Measurements from ENCODE around the gene RSRC2. TPM values are rescaled to one million over a fixed set of nuclear protein-coding genes. Genes with fewer than 3 reads are reported as not detected.

Gene RSRC2
- total RNA-seq, 1 experiment from 2014 or later = 68.7 TPM

DNA sequence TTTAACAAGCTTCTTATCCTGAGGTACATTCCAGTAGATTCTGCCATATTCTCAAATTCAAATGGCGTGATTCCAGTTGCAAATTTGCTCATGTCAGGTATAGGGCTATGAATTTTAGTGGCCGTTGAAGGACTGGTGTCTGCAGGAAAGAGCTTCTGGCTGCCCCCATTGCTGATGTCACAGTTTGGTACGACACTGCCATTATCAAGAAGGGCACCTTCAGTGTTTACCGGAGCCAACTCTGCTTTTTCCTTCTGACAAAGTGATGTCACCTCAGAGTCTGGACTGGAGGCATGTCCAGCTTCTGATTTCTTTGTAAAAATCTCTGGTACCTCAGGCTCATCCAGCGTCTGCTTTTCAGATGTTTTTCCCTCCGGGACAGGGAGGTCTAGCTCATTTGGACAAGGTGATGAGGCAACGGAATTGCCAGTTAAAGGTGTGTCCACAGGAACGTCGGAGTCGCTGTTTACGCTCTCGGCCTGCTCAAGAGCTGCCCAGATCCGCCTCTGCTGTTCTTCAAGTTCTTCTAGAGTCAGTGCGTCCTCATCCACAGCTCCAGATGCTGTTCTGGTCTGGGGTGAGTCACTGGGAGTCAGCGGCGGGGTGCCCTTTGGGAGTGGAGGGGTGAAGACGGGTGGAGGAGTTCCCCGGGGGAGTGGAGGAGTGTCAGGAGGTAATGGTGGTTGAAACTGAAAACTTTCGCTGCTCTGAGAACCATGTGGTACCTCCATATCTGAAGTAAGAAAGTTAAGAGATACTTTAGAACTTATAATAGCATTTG is 53.0 kb downstream of the RSRC2 start:
- no peaks in the 10 kb centered on the region for H3K27me3 ChIP-seq (ENCODE audit: insufficient read depth, low read length)
- intact Hi-C loops (cut with micrococcal nuclease) = loop anchor here (5.0 kb wide), 1 partner anchor 136 kb away; no protein-coding TSS in a partner anchor
- CTCF ChIA-PET = interaction anchor here (4.8 kb wide), 1 partner anchor 74 kb away, joined by 112 read pairs; no protein-coding TSS in a partner anchor
- no peak overlapping the region for H3K4me2 ChIP-seq (ENCODE audit: low read length)
- no peaks in the 10 kb centered on the region for H4K20me1 ChIP-seq (ENCODE audit: insufficient read depth)
- H3K4me3 ChIP-seq (replicated peaks in 1 of 2; ENCODE audit: low read depth in 1 of 2, low read length in 2 of 2) = no peak overlapping the region
- DNase-seq (ENCODE audit: low read depth, low spot score) (no peak), ATAC-seq (no peak)
- TF ChIP-seq RAD21 (IDR thresholded peaks at IDR 0.05; ENCODE audit: low read depth) (no peak), YY1 (IDR thresholded peaks at IDR 0.05; ENCODE audit: extremely low read depth, insufficient replicate concordance, low read depth, low read length) (no peak), EZH2phosphoT487 (IDR thresholded peaks at IDR 0.05; ENCODE audit: borderline replicate concordance) (no peak)
- RAD21 ChIA-PET (ENCODE audit: low non-redundant PET in 1 of 2, low total read pairs in 2 of 2, uncharacterized antibody in 2 of 2, unreplicated experiment in 2 of 2) = no interaction called here
- POLR2A ChIA-PET = interaction anchor here (0.7 kb wide), 1 partner anchor 12 kb away, joined by 4 read pairs; no protein-coding TSS in a partner anchor
- H3K9me2 ChIP-seq (ENCODE audit: insufficient read depth) = no peaks in the 10 kb centered on the region
- H3K9me3 ChIP-seq (ENCODE audit: control insufficient read depth in 1 of 2, insufficient read depth in 1 of 2, low read depth in 1 of 2, low read length in 2 of 2) = no peaks in the 10 kb centered on the region
- no peaks in the 10 kb centered on the region for H3K79me2 ChIP-seq (ENCODE audit: insufficient read depth, low read length)
- no TSS peak for BruUV-seq (replicated peaks)
- H3K27ac ChIP-seq (ENCODE audit: low read depth, low read length) = no peak overlapping the region
- peaks cover 22 to 32% of the 10 kb centered on the region in 2 experiments; a peak in 3 of 4 replicates for H3K36me3 ChIP-seq (ENCODE audit: control insufficient read depth in 1 of 2, insufficient read depth in 2 of 2, low read length in 2 of 2)
- H3K9ac ChIP-seq (ENCODE audit: low read length) = no peak overlapping the region
- H2AFZ ChIP-seq (ENCODE audit: low read depth, low read length, poor library complexity, severe bottlenecking) = no peak overlapping the region
- H3K4me1 ChIP-seq (ENCODE audit: control insufficient read depth in 1 of 2, insufficient read depth in 2 of 2, low read length in 2 of 2) = peaks cover 0 to 4% of the 10 kb centered on the region in 2 experiments; a peak in 1 of 4 replicates

DNA sequence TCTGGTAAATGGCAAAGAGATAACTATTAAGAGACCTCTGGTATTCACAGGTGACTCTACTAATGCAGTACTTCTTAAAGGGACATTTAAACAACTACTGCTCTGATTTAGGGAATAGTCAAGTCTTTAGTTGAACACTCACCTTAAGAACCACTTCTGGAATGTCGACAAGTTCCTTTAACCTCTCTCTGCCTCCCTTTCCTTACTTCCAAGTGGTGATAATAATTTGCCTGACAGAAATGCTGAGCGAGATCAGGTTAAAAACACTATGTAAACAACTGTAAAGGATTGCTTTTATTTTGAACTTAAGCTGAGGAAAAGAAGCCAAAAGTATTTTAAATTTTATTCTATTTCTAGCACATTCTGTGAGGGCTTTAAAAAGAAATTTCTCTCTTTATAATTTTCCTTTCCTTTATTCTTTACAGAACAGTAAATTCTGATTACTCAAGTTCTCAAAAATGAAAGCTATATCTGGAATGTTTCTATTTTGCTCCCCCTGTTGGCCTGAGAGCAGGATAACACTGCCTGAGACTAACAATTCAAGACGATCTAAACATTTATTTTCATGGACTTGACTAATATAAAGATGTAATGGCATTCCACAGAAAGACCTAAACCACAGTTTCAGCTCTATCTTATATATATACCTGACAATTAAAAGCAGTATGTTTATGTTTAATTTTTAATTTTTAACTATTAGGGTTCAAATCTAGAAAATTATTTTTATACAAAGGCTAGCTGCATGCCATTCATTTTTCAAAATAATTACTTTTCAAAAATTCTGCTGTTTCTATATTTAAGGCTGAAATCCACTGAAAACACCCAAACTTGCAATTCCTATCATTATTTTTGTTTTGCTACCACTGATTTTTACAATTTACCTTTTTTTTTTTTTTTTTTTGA is 55.2 kb downstream of the RSRC2 start:
- Histone ChIP-seq H3K36me3 (ENCODE audit: control insufficient read depth in 1 of 2, insufficient read depth in 2 of 2, low read length in 2 of 2) (peaks cover 15 to 25% of the 10 kb centered on the region in 2 experiments; a peak in 3 of 4 replicates), H3K9me3 (ENCODE audit: control insufficient read depth in 1 of 2, insufficient read depth in 1 of 2, low read depth in 1 of 2, low read length in 2 of 2) (no peaks in the 10 kb centered on the region), H3K27ac (ENCODE audit: low read depth, low read length) (no peak overlapping the region), H3K9ac (ENCODE audit: low read length) (no peak overlapping the region), H3K4me1 (ENCODE audit: control insufficient read depth in 1 of 2, insufficient read depth in 2 of 2, low read length in 2 of 2) (peaks cover 0 to 10% of the 10 kb centered on the region in 2 experiments; a peak in 2 of 4 replicates), H3K27me3 (ENCODE audit: insufficient read depth, low read length) (no peaks in the 10 kb centered on the region), H3K4me2 (ENCODE audit: low read length) (no peak overlapping the region), H3K9me2 (ENCODE audit: insufficient read depth) (no peaks in the 10 kb centered on the region), H4K20me1 (ENCODE audit: insufficient read depth) (no peaks in the 10 kb centered on the region), H3K4me3 (replicated peaks in 1 of 2; ENCODE audit: low read depth in 1 of 2, low read length in 2 of 2) (no peak overlapping the region), H2AFZ (ENCODE audit: low read depth, low read length, poor library complexity, severe bottlenecking) (no peak overlapping the region), H3K79me2 (ENCODE audit: insufficient read depth, low read length) (no peaks in the 10 kb centered on the region)
- intact Hi-C loops (cut with micrococcal nuclease) = loop anchor here (1.0 to 5.0 kb wide), 2 partner anchors 72 to 134 kb away; no protein-coding TSS in a partner anchor
- RAD21 ChIA-PET (ENCODE audit: low non-redundant PET in 1 of 2, low total read pairs in 2 of 2, uncharacterized antibody in 2 of 2, unreplicated experiment in 2 of 2) = interaction anchor here (0.5 to 2.9 kb wide), 5 partner anchors 68 to 136 kb away, joined by 3 to 17 read pairs (median 3); no protein-coding TSS in a partner anchor
- DNase-seq (ENCODE audit: low read depth, low spot score) (peak; percentile 42), ATAC-seq (peak; percentile 67; the same call in 1 of the 2 replicates)
- no TSS peak for BruUV-seq (replicated peaks)
- CTCF ChIA-PET = interaction anchor here (0.7 to 4.8 kb wide), 19 partner anchors 9 to 137 kb away, joined by 3 to 112 read pairs (median 4); partner anchors contain the start of genes RSRC2 and ZCCHC8
- POLR2A ChIA-PET = interaction anchor here (0.7 to 1.5 kb wide), 2 partner anchors 29 to 72 kb away, joined by 4 to 17 read pairs; partner anchors contain the start of gene ZCCHC8
- TF ChIP-seq, protein P1, sequence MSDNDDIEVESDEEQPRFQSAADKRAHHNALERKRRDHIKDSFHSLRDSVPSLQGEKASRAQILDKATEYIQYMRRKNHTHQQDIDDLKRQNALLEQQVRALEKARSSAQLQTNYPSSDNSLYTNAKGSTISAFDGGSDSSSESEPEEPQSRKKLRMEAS (IDR thresholded peaks at IDR 0.05) = 0 out of 2 replicates have a peak, but pooled peaks have one; percentile 26
- TF ChIP-seq TCF7L2 (IDR thresholded peaks at IDR 0.05; ENCODE audit: borderline replicate concordance, extremely low read depth, insufficient read depth, insufficient read length) = no peak
- TF ChIP-seq, protein P2, sequence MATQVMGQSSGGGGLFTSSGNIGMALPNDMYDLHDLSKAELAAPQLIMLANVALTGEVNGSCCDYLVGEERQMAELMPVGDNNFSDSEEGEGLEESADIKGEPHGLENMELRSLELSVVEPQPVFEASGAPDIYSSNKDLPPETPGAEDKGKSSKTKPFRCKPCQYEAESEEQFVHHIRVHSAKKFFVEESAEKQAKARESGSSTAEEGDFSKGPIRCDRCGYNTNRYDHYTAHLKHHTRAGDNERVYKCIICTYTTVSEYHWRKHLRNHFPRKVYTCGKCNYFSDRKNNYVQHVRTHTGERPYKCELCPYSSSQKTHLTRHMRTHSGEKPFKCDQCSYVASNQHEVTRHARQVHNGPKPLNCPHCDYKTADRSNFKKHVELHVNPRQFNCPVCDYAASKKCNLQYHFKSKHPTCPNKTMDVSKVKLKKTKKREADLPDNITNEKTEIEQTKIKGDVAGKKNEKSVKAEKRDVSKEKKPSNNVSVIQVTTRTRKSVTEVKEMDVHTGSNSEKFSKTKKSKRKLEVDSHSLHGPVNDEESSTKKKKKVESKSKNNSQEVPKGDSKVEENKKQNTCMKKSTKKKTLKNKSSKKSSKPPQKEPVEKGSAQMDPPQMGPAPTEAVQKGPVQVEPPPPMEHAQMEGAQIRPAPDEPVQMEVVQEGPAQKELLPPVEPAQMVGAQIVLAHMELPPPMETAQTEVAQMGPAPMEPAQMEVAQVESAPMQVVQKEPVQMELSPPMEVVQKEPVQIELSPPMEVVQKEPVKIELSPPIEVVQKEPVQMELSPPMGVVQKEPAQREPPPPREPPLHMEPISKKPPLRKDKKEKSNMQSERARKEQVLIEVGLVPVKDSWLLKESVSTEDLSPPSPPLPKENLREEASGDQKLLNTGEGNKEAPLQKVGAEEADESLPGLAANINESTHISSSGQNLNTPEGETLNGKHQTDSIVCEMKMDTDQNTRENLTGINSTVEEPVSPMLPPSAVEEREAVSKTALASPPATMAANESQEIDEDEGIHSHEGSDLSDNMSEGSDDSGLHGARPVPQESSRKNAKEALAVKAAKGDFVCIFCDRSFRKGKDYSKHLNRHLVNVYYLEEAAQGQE (IDR thresholded peaks at IDR 0.05; ENCODE audit: low read depth) = no peak
- TF ChIP-seq SIN3A (IDR thresholded peaks at IDR 0.05; ENCODE audit: low read depth) = no peak
- TF ChIP-seq SP1 (IDR thresholded peaks at IDR 0.05; ENCODE audit: low read depth) = peak; percentile 8; the same call in 1 of the 2 replicates
- TF ChIP-seq RAD21 (IDR thresholded peaks at IDR 0.05; ENCODE audit: low read depth) = peak; percentile 81
- TF ChIP-seq FOSL1 (IDR thresholded peaks at IDR 0.05; ENCODE audit: low read depth) = no peak
- TF ChIP-seq ZFX (IDR thresholded peaks at IDR 0.05) = no peak
- TF ChIP-seq ELF1 (IDR thresholded peaks at IDR 0.05; ENCODE audit: borderline replicate concordance, low read depth) = no peak
